ENCODE data around the gene TTBK2.

TTBK2 gene

DNA sequence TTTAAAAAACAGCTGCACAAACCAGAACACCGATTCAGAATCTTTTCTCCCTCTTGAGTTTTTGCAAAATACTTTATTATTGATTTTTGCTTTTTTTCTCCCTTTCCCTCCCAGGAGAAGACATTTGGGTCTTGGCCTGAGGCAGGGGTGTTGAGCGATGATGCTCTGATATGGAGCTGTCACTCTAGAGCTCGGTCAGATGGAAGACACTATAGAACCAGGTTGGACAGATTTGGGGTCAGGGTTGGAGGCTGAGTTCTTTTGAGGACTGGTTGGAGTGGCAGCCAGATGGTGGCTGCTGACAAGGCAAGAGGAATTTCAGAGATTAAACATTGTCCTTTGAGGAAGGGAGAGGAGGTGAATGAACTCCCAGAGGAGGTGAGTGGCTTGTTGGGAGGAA is 200.5 kb downstream of the TTBK2 start:
- Histone ChIP-seq H3K4me3 (replicated peaks; ENCODE audit: low read depth, low read length) (no peak overlapping the region), H3K27me3 (replicated peaks; ENCODE audit: control insufficient read depth, insufficient read depth, low read length) (no peaks in the 10 kb centered on the region), H3K36me3 (ENCODE audit: control insufficient read depth, insufficient read depth, low read length) (peaks cover 24% of the 10 kb centered on the region)
- TF ChIP-seq, protein P1, sequence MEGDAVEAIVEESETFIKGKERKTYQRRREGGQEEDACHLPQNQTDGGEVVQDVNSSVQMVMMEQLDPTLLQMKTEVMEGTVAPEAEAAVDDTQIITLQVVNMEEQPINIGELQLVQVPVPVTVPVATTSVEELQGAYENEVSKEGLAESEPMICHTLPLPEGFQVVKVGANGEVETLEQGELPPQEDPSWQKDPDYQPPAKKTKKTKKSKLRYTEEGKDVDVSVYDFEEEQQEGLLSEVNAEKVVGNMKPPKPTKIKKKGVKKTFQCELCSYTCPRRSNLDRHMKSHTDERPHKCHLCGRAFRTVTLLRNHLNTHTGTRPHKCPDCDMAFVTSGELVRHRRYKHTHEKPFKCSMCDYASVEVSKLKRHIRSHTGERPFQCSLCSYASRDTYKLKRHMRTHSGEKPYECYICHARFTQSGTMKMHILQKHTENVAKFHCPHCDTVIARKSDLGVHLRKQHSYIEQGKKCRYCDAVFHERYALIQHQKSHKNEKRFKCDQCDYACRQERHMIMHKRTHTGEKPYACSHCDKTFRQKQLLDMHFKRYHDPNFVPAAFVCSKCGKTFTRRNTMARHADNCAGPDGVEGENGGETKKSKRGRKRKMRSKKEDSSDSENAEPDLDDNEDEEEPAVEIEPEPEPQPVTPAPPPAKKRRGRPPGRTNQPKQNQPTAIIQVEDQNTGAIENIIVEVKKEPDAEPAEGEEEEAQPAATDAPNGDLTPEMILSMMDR (IDR thresholded peaks at IDR 0.05; ENCODE audit: insufficient read depth, low read length, poor library complexity, severe bottlenecking), result no peak
- no peak for DNase-seq (ENCODE audit: extremely low read depth, insufficient read length)

DNA sequence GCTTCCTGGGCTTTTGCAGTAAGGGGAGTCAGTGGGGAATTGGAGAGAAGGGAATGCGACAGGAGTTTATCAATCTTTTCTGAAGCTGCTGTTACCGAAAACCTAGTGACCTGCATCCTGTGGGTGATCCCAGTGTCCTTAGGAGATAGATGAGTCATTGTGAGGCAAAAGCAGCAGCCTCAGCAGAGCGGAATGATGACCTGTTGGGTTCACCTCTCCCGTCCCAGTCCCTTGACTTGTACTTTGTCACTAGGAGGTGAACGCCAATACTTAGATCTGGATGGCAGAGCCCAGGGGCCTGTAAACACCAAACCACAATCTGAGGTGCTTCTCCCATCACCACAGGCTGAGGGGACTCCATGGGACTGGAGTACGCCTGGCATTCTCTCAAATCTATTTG is 201.5 kb downstream of the TTBK2 start:
- H3K27me3 ChIP-seq (replicated peaks; ENCODE audit: control insufficient read depth, insufficient read depth, low read length), result no peaks in the 10 kb centered on the region
- H3K4me3 ChIP-seq (replicated peaks; ENCODE audit: low read depth, low read length), result no peak overlapping the region
- peaks cover 16% of the 10 kb centered on the region for H3K36me3 ChIP-seq (ENCODE audit: control insufficient read depth, insufficient read depth, low read length)
- no peak for DNase-seq (ENCODE audit: extremely low read depth, insufficient read length)
- TF ChIP-seq, protein P1 (IDR thresholded peaks at IDR 0.05; ENCODE audit: insufficient read depth, low read length, poor library complexity, severe bottlenecking), result no peak

DNA sequence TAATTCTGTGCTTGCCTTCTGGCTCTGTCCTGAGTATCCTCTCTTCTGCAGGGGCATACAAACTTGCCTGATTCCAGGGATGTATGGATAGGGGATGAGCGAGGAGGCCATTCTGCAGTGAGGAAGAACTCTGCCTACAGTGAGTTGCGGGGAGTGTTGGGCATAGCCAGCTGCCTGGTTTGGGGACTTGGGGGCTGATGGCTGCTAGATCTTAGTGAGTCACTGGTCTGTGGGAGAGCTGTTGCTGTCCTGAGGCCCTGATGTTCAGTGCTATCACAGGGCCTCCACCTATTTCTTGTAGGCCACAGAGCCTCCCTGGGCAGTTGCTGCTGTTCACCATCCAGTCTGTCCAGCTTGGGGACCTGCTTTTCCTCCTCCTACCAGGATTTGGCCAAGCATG is 204.0 kb downstream of the TTBK2 start:
- no peak for DNase-seq (ENCODE audit: extremely low read depth, insufficient read length)
- TF ChIP-seq, protein P1 (IDR thresholded peaks at IDR 0.05; ENCODE audit: insufficient read depth, low read length, poor library complexity, severe bottlenecking), result no peak
- H3K36me3 ChIP-seq (ENCODE audit: control insufficient read depth, insufficient read depth, low read length), result peaks cover 6% of the 10 kb centered on the region
- no peaks in the 10 kb centered on the region for H3K27me3 ChIP-seq (replicated peaks; ENCODE audit: control insufficient read depth, insufficient read depth, low read length)
- H3K4me3 ChIP-seq (replicated peaks; ENCODE audit: low read depth, low read length), result no peak overlapping the region

DNA sequence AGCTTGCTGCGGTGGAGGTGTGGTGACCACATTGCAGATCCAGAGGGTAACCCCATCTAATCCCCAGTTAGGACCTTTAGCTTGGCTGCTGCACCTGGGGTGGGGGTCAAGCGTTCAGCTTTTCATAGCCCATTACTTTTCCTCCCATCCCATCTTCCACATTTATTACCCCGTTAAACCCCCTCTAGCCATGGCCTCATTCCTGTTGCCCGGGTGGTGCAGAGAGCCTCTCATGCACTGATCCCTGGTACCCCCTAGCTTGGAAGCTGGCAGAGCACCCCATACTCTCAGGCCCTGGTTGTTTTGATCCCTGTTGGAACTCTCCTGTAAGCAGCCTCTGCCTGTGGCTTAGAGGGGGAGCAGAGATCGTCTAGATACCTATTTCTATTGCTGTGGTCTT is 204.5 kb downstream of the TTBK2 start:
- Histone ChIP-seq H3K27me3 (replicated peaks; ENCODE audit: control insufficient read depth, insufficient read depth, low read length) (no peaks in the 10 kb centered on the region), H3K36me3 (ENCODE audit: control insufficient read depth, insufficient read depth, low read length) (peaks cover 6% of the 10 kb centered on the region), H3K4me3 (replicated peaks; ENCODE audit: low read depth, low read length) (no peak overlapping the region)
- TF ChIP-seq, protein P1 (IDR thresholded peaks at IDR 0.05; ENCODE audit: insufficient read depth, low read length, poor library complexity, severe bottlenecking), result no peak
- DNase-seq (ENCODE audit: extremely low read depth, insufficient read length), result no peak

DNA sequence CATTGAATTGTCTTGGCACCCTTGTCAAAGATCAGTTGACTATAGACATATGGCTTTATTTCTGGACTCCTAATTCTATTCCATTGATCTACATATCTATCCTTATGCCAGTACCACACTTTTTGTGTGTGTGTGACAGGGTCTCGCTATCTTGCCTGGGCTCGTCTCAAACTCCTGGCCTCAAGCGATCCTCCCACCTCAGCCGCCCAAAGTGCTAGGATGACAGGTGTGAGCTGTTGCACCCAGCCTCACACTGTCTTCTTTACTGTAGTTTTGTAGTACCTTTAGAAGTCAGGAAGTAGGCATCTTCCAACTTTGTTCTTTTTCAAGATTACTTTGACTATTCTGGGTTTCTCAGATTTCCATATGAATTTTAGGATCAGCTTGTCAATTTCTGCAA is 208.0 kb downstream of the TTBK2 start:
- Histone ChIP-seq H3K36me3 (ENCODE audit: control insufficient read depth, insufficient read depth, low read length) (no peaks in the 10 kb centered on the region; the same call in 1 of the 2 replicates), H3K4me3 (replicated peaks; ENCODE audit: low read depth, low read length) (no peak overlapping the region), H3K27me3 (replicated peaks; ENCODE audit: control insufficient read depth, insufficient read depth, low read length) (no peaks in the 10 kb centered on the region)
- DNase-seq (ENCODE audit: extremely low read depth, insufficient read length), result no peak
- TF ChIP-seq, protein P1 (IDR thresholded peaks at IDR 0.05; ENCODE audit: insufficient read depth, low read length, poor library complexity, severe bottlenecking), result no peak

DNA sequence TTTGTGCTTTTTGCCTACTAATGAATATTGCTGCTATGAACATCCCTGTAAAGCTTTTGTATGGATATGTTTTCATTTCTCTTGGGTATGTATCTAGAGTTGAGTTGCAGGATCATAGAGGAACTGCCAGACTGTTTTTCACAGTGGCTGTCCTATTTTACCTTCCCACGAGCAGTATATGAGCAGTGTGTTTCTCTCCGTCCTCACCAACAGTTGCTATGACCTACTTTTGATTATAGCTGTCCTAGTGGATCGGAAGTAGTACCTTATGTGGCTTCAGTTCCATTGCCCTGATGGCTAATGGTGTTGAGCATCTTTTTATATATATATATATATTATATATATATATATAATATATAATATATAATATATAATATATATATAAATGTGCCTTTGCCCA is 208.8 kb downstream of the TTBK2 start:
- no peaks in the 10 kb centered on the region for H3K27me3 ChIP-seq (replicated peaks; ENCODE audit: control insufficient read depth, insufficient read depth, low read length)
- H3K4me3 ChIP-seq (replicated peaks; ENCODE audit: low read depth, low read length), result no peak overlapping the region
- TF ChIP-seq, protein P1 (IDR thresholded peaks at IDR 0.05; ENCODE audit: insufficient read depth, low read length, poor library complexity, severe bottlenecking), result no peak
- no peak for DNase-seq (ENCODE audit: extremely low read depth, insufficient read length)
- no peaks in the 10 kb centered on the region; the same call in 1 of the 2 replicates for H3K36me3 ChIP-seq (ENCODE audit: control insufficient read depth, insufficient read depth, low read length)
